Lower leg skin (tissue), 3 donors: ENCODE data around the gene ACTG2.

Experiments
- CTCF ChIP-seq, 3 donors: fragments of 450-650 bp; IDR thresholded peaks; one replicate each; pipeline ENCODE4 v1.5.1; 2016; ENCODE audit warnings: antibody characterized with exemption in 3 of 3, mild to moderate bottlenecking in 3 of 3, moderate library complexity in 2 of 3
- POLR2A ChIP-seq, 2 donors: fragments of 450-650 bp; IDR thresholded peaks; one replicate each; pipeline ENCODE4 v1.6.1; 2016 to 2017; ENCODE audit warnings: antibody characterized with exemption in 2 of 2, mild to moderate bottlenecking in 1 of 2, moderate library complexity in 1 of 2

- TF ChIP-seq POLR2A (IDR thresholded peaks at IDR 0.05) = no peak
- TF ChIP-seq CTCF (IDR thresholded peaks at IDR 0.05) = no peak
Observed at GRCh38 chr2:73928963-73929347, 36.1 kb downstream of the ACTG2 start.
